ENCODE data around the gene CDC14C.
A peak's percentile ranks its signal among the peaks of the same experiment; 100 is the strongest.
"Not testable (repeated sequence)": the region's sequence is repeated elsewhere in the genome, so short reads cannot be mapped to it uniquely, and the experiment has no call there.

CDC14C gene

GRCh38 chr7:48924433-48924832 is at the start of gene CDC14C:
Gene CDC14C, plus strand, starts transcription at chr7:48924547. Its CDS starts 126 bp downstream, at chr7:48924673.
- no peak for DNase-seq

- DNase-seq = peak; percentile 70
Observed at GRCh38 chr7:48875045-48875916, 49.1 kb upstream of the CDC14C start.

GRCh38 chr7:48876087-48876486 is 48.3 kb upstream of the CDC14C start:
- DNase-seq = no peak

GRCh38 chr7:48880851-48881250 is 43.5 kb upstream of the CDC14C start:
- DNase-seq = no peak

- no peak for DNase-seq
Observed at GRCh38 chr7:48887500-48887899, 36.8 kb upstream of the CDC14C start.

- no peak for DNase-seq
Observed at GRCh38 chr7:48894574-48894973, 29.8 kb upstream of the CDC14C start.

GRCh38 chr7:48899932-48900331 is 24.4 kb upstream of the CDC14C start:
- no peak for DNase-seq

- DNase-seq = no peak
Observed at GRCh38 chr7:48901966-48902365, 22.4 kb upstream of the CDC14C start.

GRCh38 chr7:48904975-48905374 is 19.4 kb upstream of the CDC14C start:
- no peak for DNase-seq

GRCh38 chr7:48905686-48906085 is 18.7 kb upstream of the CDC14C start:
- DNase-seq = not testable (repeated sequence)

GRCh38 chr7:48909887-48910286 is 14.5 kb upstream of the CDC14C start:
- DNase-seq = not testable (repeated sequence)

GRCh38 chr7:48931481-48931880 is 7.1 kb downstream of the CDC14C start:
- DNase-seq = no peak

GRCh38 chr7:48932126-48932910 is 8.0 kb downstream of the CDC14C start:
- no peak for DNase-seq

GRCh38 chr7:48933549-48934085 is 9.3 kb downstream of the CDC14C start:
- no peak for DNase-seq

- DNase-seq = no peak
Observed at GRCh38 chr7:48938539-48939295, 14.4 kb downstream of the CDC14C start.

- no peak for DNase-seq
Observed at GRCh38 chr7:48943279-48943990, 19.1 kb downstream of the CDC14C start.

GRCh38 chr7:48955916-48956315 is 31.6 kb downstream of the CDC14C start:
- DNase-seq = no peak

GRCh38 chr7:48959676-48960075 is 35.3 kb downstream of the CDC14C start:
- peak; percentile 52 for DNase-seq

- DNase-seq = no peak
Observed at GRCh38 chr7:48962821-48963505, 38.6 kb downstream of the CDC14C start.

- no peak for DNase-seq
Observed at GRCh38 chr7:48964074-48964473, 39.7 kb downstream of the CDC14C start.

- peak; percentile 74 for DNase-seq
Observed at GRCh38 chr7:48971173-48971572, 46.8 kb downstream of the CDC14C start.

- DNase-seq = no peak
Observed at GRCh38 chr7:48976253-48976652, 51.9 kb downstream of the CDC14C start.

Measured in NCI-H748 treated with DMSO at 0.1 percent for 48 hours (cell line).